Measurements from ENCODE around the gene WWC1. TPM values are rescaled to one million over a fixed set of nuclear protein-coding genes. Genes with fewer than 3 reads are reported as not detected.
"Not testable (repeated sequence)": the region's sequence is repeated elsewhere in the genome, so short reads cannot be mapped to it uniquely, and the experiment has no call there.

The WWC1 gene
- total RNA-seq, 1 experiment from 2014 or later, result 29.4 TPM

DNA sequence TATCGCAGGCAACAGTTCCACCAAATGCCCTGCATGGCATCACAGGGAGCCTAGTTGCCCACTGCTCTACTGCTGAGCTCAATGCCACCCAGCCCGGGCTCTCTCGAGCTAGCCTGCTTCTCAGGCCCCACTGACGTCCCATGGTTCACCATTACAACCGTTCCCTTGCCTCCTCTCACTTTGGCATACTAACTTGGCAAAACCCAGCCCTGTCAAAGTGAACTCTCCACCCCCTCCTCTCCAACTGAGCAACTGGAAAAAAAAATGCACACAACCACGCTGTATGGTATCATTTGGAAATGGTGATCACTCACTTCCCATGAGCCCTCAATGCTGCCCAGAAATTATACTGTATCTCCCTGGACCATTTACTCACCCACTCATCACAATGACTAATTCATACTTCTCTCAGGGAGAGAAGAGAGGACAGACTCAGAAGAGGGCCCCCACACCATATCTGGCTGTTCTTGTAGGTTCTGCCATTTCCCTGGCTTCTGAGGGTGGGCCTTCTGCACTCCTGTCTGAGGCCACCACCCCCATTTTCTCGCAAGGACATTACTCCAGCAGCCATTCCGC, 143.4 kb downstream of the WWC1 start:
- H3K36me3 ChIP-seq (ENCODE audit: control insufficient read depth, insufficient read depth, low read length), result 0 out of 2 replicates have a peak, but pooled peaks cover 2% of the 10 kb centered on the region
- BruUV-seq (replicated peaks), result no TSS peak

DNA sequence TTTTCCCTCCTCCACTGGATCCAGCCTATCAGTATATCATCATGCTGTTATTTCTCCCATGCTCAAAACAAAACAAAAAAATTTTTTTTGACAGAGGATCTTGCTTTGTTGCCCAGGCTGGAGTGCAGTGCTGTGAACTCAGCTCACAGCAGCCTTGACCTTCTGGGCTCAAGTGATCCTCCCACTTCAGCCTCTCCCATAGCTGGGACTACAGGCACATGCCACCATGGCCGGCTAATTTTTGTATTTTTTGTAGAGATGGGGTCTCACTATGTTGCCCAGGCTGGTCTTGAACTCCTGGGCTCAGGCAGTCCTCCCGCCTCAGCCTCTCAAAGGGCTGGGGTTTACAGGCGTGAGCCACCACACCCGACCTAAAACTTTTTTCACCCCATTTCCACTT, 143.9 kb downstream of the WWC1 start:
- H3K9me3 ChIP-seq (ENCODE audit: control insufficient read depth, insufficient read depth, low read depth, low read length); in situ Hi-C loops (cut with HindIII; ENCODE audit: low pct_unique_long_range_greater_than_20kb, low sequenced_read_pairs); POLR2A ChIA-PET; H3K36me3 ChIP-seq (ENCODE audit: control insufficient read depth, insufficient read depth, low read length); H3K27me3 ChIP-seq (ENCODE audit: control insufficient read depth, insufficient read depth, low read length); intact Hi-C loops (cut with micrococcal nuclease; ENCODE audit: unreplicated experiment); BruUV-seq (replicated peaks); H3K4me3 ChIP-seq (ENCODE audit: low read depth in 2 of 2, low read length in 2 of 2); DNase-seq (ENCODE audit: low read depth, low spot score); H3K27ac ChIP-seq (ENCODE audit: low read length); ATAC-seq; CTCF ChIA-PET; H3K4me1 ChIP-seq (ENCODE audit: control insufficient read depth, insufficient read depth, low read length): not testable (repeated sequence)

More for the DNA sequence above, 143.4 kb downstream of the WWC1 start:
- Histone ChIP-seq H3K4me3 (ENCODE audit: low read depth in 2 of 2, low read length in 2 of 2) (no peak overlapping the region), H3K4me1 (ENCODE audit: control insufficient read depth, insufficient read depth, low read length) (no peaks in the 10 kb centered on the region), H3K27me3 (ENCODE audit: control insufficient read depth, insufficient read depth, low read length) (no peaks in the 10 kb centered on the region), H3K27ac (ENCODE audit: low read length) (no peak overlapping the region), H3K9me3 (ENCODE audit: control insufficient read depth, insufficient read depth, low read depth, low read length) (no peaks in the 10 kb centered on the region)
- ATAC-seq (no peak), DNase-seq (ENCODE audit: low read depth, low spot score) (no peak)
- ChIA-PET CTCF (no interaction called here), POLR2A (no interaction called here)
- no peak for TF ChIP-seq POLR2AphosphoS5 (IDR thresholded peaks at IDR 0.05; ENCODE audit: low read depth, low read length)
- intact Hi-C loops (cut with micrococcal nuclease; ENCODE audit: unreplicated experiment) (no loop called here), in situ Hi-C loops (cut with HindIII; ENCODE audit: low pct_unique_long_range_greater_than_20kb, low sequenced_read_pairs) (no loop called here)

DNA sequence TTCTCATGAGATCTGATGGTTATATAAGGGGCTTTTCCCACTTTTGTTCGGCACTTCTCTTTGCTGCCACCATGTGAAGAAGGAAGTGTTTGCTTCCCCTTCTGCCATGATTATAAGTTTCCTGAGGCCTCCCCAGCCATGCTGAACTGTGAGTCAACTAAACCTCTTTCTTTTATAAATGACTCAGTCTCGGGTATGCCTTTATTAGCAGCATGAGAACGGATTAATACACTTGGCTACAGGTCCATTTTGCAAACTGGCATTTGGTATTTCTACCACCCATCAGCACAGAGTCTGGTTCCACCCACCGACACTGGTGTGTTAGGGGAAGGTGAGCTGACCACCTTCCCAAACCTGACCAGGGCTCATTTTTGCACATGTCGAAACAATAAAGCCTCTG, 146.9 kb downstream of the WWC1 start:
- no peaks in the 10 kb centered on the region for H3K27me3 ChIP-seq (ENCODE audit: control insufficient read depth, insufficient read depth, low read length)
- DNase-seq (ENCODE audit: low read depth, low spot score) (no peak), ATAC-seq (no peak)
- POLR2A ChIA-PET, result no interaction called here
- no peak overlapping the region for H3K27ac ChIP-seq (ENCODE audit: low read length)
- TF ChIP-seq, protein P1, sequence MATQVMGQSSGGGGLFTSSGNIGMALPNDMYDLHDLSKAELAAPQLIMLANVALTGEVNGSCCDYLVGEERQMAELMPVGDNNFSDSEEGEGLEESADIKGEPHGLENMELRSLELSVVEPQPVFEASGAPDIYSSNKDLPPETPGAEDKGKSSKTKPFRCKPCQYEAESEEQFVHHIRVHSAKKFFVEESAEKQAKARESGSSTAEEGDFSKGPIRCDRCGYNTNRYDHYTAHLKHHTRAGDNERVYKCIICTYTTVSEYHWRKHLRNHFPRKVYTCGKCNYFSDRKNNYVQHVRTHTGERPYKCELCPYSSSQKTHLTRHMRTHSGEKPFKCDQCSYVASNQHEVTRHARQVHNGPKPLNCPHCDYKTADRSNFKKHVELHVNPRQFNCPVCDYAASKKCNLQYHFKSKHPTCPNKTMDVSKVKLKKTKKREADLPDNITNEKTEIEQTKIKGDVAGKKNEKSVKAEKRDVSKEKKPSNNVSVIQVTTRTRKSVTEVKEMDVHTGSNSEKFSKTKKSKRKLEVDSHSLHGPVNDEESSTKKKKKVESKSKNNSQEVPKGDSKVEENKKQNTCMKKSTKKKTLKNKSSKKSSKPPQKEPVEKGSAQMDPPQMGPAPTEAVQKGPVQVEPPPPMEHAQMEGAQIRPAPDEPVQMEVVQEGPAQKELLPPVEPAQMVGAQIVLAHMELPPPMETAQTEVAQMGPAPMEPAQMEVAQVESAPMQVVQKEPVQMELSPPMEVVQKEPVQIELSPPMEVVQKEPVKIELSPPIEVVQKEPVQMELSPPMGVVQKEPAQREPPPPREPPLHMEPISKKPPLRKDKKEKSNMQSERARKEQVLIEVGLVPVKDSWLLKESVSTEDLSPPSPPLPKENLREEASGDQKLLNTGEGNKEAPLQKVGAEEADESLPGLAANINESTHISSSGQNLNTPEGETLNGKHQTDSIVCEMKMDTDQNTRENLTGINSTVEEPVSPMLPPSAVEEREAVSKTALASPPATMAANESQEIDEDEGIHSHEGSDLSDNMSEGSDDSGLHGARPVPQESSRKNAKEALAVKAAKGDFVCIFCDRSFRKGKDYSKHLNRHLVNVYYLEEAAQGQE (IDR thresholded peaks at IDR 0.05; ENCODE audit: insufficient read depth in 1 of 2, low read depth in 2 of 2, low read length in 1 of 2), result no peak
- TF ChIP-seq POLR2AphosphoS5 (IDR thresholded peaks at IDR 0.05; ENCODE audit: low read depth, low read length) (no peak), TCF7L2 (IDR thresholded peaks at IDR 0.05; ENCODE audit: low read depth, low read length) (no peak), SIN3A (IDR thresholded peaks at IDR 0.05; ENCODE audit: borderline replicate concordance, insufficient read depth, low read depth, low read length) (no peak)
- TF ChIP-seq, protein P2, sequence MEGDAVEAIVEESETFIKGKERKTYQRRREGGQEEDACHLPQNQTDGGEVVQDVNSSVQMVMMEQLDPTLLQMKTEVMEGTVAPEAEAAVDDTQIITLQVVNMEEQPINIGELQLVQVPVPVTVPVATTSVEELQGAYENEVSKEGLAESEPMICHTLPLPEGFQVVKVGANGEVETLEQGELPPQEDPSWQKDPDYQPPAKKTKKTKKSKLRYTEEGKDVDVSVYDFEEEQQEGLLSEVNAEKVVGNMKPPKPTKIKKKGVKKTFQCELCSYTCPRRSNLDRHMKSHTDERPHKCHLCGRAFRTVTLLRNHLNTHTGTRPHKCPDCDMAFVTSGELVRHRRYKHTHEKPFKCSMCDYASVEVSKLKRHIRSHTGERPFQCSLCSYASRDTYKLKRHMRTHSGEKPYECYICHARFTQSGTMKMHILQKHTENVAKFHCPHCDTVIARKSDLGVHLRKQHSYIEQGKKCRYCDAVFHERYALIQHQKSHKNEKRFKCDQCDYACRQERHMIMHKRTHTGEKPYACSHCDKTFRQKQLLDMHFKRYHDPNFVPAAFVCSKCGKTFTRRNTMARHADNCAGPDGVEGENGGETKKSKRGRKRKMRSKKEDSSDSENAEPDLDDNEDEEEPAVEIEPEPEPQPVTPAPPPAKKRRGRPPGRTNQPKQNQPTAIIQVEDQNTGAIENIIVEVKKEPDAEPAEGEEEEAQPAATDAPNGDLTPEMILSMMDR (IDR thresholded peaks at IDR 0.05), result no peak
- no peaks in the 10 kb centered on the region for H3K4me1 ChIP-seq (ENCODE audit: control insufficient read depth, insufficient read depth, low read length)
- no peak overlapping the region for H3K4me3 ChIP-seq (ENCODE audit: low read depth in 2 of 2, low read length in 2 of 2)
- no peaks in the 10 kb centered on the region for H3K9me3 ChIP-seq (ENCODE audit: control insufficient read depth, insufficient read depth, low read depth, low read length)
- CTCF ChIA-PET, result no interaction called here
- intact Hi-C loops (cut with micrococcal nuclease; ENCODE audit: unreplicated experiment) (no loop called here), in situ Hi-C loops (cut with HindIII; ENCODE audit: low pct_unique_long_range_greater_than_20kb, low sequenced_read_pairs) (no loop called here)
- H3K36me3 ChIP-seq (ENCODE audit: control insufficient read depth, insufficient read depth, low read length), result 0 out of 2 replicates have a peak, but pooled peaks cover 2% of the 10 kb centered on the region
- no TSS peak for BruUV-seq (replicated peaks)

Measured in Panc1 (cell line).